T-helper 2 cell treated with Interferon-gamma antibody and Interleukin-4, amounts not matched to agents 100 ng/mL and 5 ng/mL, for 36 hours (primary cell): ENCODE results near the gene MYO5B. TPM values are rescaled to one million over a fixed set of nuclear protein-coding genes. Genes with fewer than 3 reads are reported as not detected.
"Not testable (repeated sequence)": the region's sequence is repeated elsewhere in the genome, so short reads cannot be mapped to it uniquely, and the experiment has no call there.

Source experiments
- intact Hi-C: fragments of 100-400 bp; cut with micrococcal nuclease; formaldehyde crosslinking; loops from one replicate; pipeline ENCODE4 v1.15.1; 2023
- total RNA-seq: library from RNA; stranded (reverse); gene quantifications from 2 replicates; pipeline ENCODE4 v1.2.3, GENCODE V29; 2022

MYO5B gene
- total RNA-seq, 1 donor from 2014 or later = 0.02 TPM

DNA sequence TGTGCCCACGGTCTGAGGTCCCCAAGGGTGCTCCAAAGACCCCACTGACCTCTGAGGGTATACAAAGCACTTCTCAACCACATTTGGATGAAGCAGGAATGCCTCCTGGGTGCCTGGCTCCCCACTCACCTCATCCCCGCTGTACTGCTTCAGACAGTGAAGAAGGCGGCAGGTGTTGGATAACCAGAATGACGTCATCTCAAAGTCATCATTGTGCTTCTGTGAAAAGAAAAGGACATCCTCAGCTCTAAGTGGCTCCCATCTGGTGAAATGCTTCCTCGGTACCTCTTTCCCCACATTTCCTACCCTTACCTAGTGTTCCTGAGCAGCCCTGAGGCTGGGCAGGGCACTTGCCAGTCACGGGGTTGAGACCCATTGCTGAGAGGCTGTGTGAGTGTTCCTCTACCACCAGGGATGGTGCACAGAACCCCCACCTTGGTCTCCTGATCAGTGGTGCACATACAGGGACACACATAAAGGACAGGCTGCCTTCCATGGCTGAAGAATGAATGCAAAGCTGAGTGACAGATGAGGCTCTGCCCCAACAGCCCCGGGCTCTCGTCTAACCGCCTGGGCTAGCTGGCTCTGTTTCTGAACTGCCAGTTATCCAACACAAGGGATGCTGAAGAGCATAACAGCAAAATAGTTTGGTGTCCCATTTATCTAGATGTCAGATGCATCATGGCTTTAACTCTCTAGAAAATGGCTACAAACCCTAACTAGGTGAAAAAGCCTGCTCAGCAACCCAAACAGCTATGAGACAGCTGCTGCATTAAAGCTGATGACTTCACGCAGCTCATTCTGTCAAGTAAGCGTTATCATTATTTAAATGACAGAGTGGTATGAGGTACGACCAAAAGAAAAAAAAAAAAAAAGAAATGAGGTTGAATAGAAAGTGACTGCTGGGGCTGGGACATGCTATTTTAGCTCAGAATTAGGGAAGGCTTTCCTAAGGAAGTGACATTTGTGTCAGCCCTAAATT is 353.4 kb downstream of the MYO5B start:
- intact Hi-C loops = no loop called here

DNA sequence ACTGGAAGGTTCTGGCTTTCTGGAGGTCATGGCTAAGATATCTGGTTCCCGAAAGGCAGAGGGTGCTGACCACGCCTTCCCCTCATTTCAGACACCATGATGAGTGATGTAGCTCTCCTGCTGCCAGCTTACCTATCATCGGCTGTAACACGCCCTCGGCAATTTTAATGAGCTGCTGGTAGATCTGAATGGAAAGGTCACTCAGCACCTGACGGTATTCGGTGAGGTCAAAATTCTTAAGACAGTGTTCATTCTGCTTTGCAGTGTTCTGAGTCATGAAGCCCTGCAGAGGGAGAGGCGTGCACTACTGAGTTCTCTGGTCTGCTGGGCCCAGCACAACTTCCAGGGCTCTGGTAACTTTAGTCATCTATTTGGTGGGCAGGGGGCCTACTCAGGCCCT is 355.9 kb downstream of the MYO5B start:
- intact Hi-C loops = no loop called here

DNA sequence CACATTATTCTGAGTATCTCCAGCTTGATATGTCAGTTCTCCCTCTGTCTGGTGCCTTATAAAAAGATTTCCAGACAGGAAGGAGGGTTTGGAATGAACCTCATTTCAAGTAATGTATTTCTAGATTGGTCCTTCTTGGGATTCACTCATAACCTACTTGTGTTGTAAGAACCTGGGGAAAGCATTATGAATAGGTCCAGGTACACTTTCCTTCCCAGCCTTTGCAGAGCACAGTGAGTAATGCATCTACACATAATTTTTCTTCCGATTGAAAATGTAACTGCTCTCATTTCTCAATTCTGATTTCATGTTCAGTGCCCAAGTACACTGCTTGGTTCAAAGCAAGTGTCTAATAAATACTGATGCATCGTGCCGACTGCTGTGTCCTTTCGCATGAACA is 356.6 kb downstream of the MYO5B start:
- intact Hi-C loops = no loop called here

DNA sequence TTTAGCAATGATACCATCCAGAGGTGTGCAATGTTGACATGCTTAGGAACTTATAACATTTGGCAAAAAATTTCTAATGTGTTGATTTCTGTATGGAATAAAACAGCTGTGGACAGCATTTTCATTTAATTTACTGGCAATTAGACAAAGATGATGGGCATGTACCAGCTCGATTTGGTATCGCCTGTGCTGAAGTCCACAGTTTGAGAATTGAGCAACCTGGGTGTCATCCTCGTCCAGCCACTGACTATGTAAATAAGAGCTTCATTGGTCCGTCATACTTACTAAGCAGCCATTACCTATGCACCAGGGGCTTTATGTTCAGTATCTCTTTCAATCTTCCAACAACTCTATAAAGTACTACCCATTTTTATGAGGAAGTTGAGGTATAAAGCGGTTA is 357.1 kb downstream of the MYO5B start:
- intact Hi-C loops = no loop called here

DNA sequence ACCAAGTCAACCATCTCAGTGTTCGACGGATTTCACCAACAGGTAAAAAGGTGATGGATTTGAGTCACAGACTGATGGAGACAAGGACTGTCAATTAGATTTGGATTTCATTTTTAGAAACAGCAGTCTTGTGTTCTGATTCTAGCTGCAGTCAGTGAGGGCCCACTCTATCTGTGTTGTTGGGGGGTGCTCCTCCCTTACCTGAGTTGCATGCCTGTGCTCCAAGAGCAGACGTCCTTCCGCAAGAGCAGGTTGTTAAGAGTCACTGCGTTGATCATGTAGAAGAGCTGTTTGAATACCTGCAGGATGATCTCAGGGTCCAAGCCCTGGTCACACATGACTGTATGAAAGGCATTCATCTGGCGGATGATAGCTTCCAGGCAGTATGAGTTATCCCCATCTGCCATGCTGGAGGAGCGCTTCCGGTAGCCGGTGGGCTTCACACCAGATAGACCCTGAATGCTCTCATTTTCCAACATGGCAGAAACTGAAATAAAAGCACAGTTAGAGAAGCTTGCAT is 357.6 kb downstream of the MYO5B start:
- intact Hi-C loops = not testable (repeated sequence)

DNA sequence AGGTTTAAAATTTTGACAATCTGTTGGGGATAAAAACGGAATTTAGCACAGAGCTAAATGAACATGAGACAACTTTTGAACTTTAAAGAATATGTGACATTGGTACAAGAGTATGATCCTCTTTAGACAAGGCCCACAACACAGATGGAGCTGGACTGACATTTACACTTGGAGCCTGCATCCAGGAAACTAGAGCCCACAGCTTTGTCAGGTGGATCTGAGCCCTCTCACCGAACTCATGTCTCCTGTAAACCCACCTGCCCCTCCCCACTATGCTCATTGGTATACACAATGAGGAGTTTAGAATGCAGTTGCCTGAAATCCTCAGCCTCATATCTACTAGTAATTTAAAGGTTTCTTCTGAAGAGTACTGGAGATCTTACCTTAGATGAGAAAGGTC is 359.5 kb downstream of the MYO5B start:
- intact Hi-C loops = no loop called here

DNA sequence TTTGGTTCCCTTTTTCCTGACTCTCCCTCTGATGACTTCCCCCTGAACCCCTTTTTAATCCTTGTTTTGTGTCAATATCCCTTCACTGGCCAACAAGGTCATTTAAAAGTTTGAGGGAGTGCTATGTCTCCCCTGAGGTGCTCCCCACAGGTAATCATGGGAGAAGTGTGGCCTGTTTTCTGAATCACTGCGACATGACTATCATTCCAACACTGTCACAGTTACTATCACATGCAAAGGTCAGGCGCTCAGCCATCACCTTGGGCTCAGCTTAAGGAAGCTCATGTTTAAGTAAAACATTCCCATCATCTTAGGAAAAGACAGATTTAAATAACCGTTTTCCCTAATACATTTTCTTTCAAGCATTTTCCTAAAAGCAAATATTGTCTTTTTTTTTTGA is 360.7 kb downstream of the MYO5B start:
- intact Hi-C loops = no loop called here

DNA sequence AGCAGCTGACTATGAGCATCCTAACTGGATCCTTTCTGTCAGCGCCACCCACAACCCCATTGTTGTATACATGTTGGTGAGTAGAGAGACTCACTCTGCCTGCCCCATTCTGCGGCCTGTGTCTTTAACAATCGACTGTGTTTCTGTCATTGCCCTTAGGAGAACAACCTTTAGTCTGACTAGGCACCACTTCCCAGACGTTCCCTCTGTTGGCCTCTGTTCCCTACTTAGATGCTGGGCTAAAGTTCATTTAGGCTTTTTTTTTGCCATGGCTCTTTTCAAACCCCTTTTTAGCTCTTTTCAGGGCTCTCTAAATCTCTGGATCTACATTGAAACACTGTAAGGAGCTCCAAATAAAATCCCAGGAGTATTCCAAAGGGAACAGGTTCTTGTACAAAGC is 361.1 kb downstream of the MYO5B start:
- intact Hi-C loops = no loop called here

DNA sequence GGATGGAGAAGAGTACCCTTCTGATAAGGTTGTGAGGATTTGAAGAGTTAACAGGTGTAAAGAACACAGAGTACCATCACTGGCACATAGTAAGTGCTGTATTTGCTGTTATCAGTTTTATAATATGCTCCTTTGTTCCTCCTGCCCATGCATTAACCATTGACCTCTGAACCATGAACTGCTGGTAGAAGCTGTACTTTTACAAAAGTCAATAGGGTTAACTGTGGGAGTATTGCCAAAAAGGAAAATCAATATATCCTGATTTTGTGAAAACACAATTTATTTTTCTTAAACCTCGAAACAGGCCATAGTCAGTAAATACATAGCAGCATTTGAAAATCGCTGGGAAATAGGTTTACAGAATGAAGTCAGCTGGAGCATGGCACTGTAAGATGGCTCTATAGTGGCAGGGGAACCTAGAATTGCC is 362.7 kb downstream of the MYO5B start:
- intact Hi-C loops = no loop called here

DNA sequence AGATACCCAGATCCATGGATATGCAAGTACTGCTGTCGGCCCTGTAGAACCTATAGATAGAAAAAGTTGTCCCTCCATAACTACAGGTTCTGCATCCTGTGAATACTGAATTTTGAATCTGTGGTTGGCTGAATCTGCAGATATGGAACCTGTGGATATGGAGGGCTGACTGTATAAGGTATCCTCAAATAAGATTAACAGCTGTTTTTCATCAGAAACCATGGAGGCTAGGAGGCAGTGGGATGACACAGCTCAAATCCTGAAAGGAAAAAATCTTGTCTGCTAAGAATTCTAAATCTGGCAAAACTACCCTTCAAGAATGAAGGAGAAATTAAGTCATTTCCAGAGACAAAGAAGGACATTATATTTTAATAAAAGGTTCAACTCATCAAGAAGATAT is 367.0 kb downstream of the MYO5B start:
- intact Hi-C loops = no loop called here

DNA sequence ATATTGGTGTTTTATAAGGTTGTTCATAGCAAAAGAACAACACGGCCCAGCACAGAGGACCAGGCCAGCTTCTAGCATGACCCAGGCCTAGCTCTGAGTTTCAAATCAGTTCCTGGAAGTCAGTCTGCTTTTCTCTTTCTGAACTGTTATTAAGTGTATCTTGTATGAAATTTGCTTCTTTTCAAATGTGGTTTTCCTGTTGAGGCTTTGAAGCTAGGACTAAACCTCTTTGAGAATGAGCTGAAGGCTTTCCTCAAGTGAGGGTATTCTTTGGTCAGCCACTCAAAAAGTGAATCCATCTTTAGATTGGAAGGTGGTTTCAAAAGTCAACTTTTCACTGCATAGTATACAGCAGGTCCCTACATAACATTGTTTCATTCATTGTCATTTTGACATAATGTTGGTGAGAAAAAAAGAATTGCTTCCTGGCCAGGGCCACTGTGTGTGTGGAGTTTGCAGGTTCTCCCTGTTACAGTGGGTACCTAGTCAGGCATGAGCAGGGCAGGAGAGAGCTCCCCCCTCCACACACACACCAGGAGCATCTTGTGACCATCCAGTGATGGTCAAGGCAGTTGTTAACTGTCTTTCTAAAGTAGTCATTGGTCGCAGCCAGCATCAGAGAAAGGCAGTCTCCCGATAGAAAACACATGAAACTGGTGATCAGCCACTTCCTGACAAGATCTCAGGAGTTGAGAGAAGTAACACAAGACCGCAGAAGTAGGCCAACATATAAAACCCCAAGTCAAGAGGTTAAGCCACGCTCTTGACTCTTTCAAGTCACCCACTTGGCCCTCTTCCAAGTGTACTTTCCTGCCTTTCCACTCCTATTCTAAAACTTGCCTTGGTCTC is 374.9 kb downstream of the MYO5B start:
- intact Hi-C loops = loop anchor here (1.0 to 10.0 kb wide), 5 partner anchors 9 to 875 kb away; partner anchors contain the start of genes CXXC1, MBD1, RPL17 and SKA1

DNA sequence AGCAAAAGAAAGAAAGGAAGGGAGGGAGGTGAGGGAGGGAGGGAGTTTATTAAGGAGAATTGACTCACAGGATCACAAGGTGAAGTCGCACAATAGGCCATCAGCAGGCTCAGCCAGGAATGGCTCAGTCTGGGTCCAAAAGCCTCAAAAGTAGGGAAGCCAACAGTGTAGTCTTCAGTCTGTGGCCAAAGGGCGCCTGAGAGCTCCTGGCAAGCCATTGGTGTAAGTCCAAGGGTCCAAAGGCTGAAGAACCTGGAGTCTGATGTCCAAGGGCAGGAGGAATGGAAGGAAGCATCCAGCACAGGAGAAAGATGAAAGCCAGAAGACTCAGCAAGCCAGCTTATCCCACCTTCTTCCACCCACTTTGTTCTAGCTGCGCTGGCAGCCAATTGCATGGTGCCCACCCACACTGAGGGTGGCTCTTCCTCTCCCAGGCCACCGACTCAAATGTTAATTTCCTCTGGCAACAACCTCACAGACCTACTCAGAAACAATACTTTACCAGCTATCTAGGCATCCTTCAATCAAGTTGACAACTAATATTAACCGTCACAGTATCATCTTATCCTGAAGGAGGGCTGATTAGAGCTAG is 375.8 kb downstream of the MYO5B start:
- intact Hi-C loops = loop anchor here (10.0 kb wide), 3 partner anchors 466 to 874 kb away; partner anchors contain the start of genes CXXC1, MBD1 and SKA1

DNA sequence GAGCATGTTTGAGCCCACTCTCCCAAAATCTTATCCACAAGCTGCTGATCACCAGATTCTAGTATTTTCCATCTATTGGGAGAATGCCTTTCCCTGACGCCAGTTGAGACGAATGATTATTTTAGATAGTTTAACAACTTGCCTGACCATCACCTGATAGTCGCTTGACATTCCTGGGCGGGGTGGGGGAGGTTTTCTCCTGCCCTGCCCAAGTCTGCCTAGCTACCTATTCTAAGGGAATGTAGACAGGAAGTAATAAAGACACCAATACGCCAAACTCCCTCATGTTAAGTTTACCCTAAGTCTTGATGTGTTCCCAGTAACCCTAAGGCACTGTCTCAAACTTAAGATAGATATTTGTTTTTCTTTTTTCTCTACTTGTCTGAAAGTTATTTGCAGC is 377.0 kb downstream of the MYO5B start:
- intact Hi-C loops = loop anchor here (10.0 kb wide), 3 partner anchors 467 to 873 kb away; partner anchors contain the start of genes CXXC1, MBD1 and SKA1

DNA sequence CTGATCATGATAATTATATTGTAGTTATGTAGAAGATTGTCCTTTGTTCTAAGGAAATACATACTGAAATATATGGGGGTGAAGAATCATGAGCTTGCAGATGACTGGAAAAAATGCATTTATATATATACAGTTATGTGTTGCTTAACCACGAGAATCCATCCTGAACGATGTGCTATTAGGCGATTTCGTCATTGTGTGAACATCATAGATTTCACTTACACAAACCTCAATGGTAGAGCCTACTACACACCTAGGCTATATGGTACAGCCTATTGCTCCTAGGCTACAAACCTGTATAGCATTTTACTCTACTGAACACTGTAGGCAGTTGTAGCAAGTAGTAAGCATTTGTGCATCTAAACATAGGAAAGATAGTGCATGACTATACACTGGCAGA is 379.0 kb downstream of the MYO5B start:
- intact Hi-C loops = loop anchor here (10.0 kb wide), 3 partner anchors 469 to 871 kb away; partner anchors contain the start of genes CXXC1, MBD1 and SKA1

DNA sequence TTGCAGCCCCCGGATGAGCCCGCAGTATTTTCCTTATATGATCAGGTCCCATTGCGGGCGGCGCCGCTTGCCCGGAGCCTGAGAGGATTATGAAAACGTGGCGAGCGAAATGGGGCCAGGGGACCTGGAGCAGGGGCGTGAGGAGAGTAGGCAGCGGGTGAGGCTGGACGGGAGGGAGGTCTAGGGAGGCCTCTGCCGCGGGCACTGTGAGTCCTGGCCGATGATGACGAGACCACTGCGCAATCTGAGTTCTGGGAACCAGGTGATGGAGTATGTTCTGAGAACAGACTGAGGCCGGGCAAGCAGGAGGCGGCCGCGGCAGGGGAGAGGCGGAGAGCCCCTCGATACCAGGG is 380.8 kb downstream of the MYO5B start:
- intact Hi-C loops = loop anchor here (1.0 to 10.0 kb wide), 7 partner anchors 43 to 982 kb away; partner anchors contain the start of genes C18orf32, CXXC1, MBD1 and SKA1

DNA sequence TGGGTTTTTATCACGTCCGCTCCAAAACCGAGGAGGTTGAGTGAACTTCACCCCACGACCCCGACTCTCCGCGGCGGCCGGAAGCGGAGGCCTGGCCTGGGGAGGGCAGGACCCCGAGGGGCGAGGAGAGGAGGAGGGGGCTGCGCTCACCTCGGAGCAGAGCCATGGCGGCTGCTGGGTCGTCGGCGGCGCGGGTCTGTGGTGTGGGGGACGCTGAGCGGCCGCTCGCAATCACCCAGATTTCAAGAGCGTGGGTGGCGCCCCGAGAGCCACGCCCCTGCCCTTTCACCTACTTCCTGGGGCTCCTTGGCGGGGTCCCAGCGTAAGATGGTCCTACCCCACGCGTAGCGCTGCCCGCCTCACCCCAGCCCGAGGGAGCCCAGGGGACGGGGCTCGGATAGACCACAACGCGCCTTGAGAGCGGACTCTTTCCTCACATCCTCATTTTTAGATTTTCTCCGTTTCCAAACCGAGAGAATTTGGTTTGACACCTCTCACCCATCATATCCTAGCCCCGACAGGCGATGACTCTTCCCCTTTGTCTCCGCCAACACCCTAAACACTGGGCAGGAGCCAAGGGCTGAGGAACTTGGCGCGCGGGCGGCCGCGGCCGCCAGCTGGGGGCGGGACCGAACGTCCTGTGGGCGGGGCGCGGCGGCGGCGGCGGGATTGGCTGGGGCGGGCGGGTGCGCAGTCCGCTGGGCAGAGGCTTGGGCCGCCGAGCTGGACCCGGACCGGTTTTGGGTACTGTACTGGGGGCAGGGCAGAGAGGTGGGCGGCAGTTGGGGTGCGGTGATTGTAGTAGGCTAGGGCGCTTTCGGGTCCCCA is 381.4 kb downstream of the MYO5B start, which contains the start of gene ACAA2:
TSS of gene ACAA2 (minus strand) at position 215 of the 828 bp plus-strand sequence. CDS start at position 166, 49 bp downstream.
- intact Hi-C loops = loop anchor here (1.0 to 10.0 kb wide), 10 partner anchors 25 to 981 kb away; partner anchors contain the start of genes C18orf32, CXXC1, DYM and MBD1

DNA sequence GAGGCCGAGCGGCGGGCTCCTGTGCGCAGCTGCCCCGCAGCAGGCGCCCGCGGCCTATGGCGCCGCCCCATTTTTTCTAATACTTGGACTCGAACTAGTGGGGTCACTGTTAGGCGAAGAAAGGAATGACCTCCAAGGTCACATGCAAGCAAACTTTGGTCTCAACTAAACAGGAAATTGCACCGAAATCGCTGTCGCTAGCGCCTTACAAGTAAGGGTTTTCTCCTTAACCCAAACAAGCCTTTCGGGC is 382.0 kb downstream of the MYO5B start:
- intact Hi-C loops = loop anchor here (1.0 to 10.0 kb wide), 9 partner anchors 24 to 981 kb away; partner anchors contain the start of genes CXXC1, DYM, MBD1 and RPL17

DNA sequence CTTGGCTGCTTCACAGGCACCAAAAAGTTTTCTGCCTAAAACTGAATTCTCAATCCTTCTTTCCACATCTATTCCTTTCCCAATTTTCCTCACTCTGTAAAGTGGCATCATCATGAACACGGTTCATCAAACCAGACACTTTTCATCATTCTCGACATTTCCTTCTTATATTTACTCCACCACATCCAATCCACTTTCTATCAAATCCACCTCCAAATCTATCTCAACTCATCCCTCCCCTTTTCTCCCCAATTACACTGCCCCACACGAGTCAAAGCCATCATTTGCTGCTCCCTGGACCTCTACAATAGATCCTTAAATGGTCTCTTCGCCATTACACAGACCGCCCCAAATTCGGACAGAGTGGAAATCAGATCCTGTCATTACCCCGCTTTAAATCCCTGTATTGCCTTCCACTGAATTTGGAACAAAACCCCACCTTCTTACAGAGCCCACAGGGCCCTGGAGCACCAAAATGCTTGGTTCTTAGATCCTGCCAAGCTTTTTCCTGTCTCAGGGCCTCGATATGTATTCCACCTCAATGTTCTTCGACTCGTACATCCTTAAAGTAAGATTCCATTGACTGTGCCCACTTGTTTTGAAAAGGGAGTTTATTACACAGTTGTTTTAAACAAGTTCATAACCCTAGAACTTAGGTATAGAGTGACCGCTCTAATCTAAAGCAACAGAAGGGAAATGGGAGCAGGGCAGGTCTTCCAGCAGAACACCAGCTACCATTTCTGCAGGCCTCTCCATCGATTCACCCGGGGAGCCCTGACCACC is 382.5 kb downstream of the MYO5B start:
- intact Hi-C loops = loop anchor here (1.0 to 10.0 kb wide), 9 partner anchors 24 to 980 kb away; partner anchors contain the start of genes CXXC1, DYM, MBD1 and RPL17
